ENCODE measurements around the gene PCDHGA8.
"Not testable (repeated sequence)": the region's sequence is repeated elsewhere in the genome, so short reads cannot be mapped to it uniquely, and the experiment has no call there.

PCDHGA8 gene

GRCh38 chr5:141413540-141414069 lies 21.2 kb downstream of the PCDHGA8 start:
- Histone ChIP-seq H3F3A (ENCODE audit: low read depth) (no peaks in the 10 kb centered on the region), H3K79me2 (ENCODE audit: insufficient read depth, low read length) (no peaks in the 10 kb centered on the region), H4K20me1 (ENCODE audit: insufficient read depth, low read length, poor library complexity, severe bottlenecking) (no peaks in the 10 kb centered on the region), H3K9me3 (ENCODE audit: insufficient read depth, low read depth, low read length) (no peaks in the 10 kb centered on the region), H2AFZ (ENCODE audit: low read length) (no peak overlapping the region), H3K4me2 (ENCODE audit: low read depth, low read length, poor library complexity, severe bottlenecking) (no peak overlapping the region), H3K4me3 (ENCODE audit: low read length, poor library complexity, severe bottlenecking) (no peak overlapping the region), H3K9ac (ENCODE audit: low read depth, low read length, poor library complexity, severe bottlenecking) (no peak overlapping the region), H3K27me3 (ENCODE audit: insufficient read depth, low read length, poor library complexity, severe bottlenecking) (no peaks in the 10 kb centered on the region), H3K36me3 (ENCODE audit: insufficient read depth, low read length) (no peaks in the 10 kb centered on the region), H3K4me1 (ENCODE audit: insufficient read depth, low read length, poor library complexity, severe bottlenecking) (no peaks in the 10 kb centered on the region), H3K9me2 (replicated peaks; ENCODE audit: low read depth, low read length) (no peaks in the 10 kb centered on the region)
- TF ChIP-seq EZH2phosphoT487 (IDR thresholded peaks at IDR 0.05; ENCODE audit: borderline replicate concordance) = no peak
- TF ChIP-seq CTCF (conservative IDR thresholded peaks at IDR 0.05; ENCODE audit: low read length) = no peak

GRCh38 chr5:141414548-141415274 lies 22.3 kb downstream of the PCDHGA8 start:
- not testable (repeated sequence) for H3K4me3 ChIP-seq (ENCODE audit: low read length, poor library complexity, severe bottlenecking); H3K4me1 ChIP-seq (ENCODE audit: insufficient read depth, low read length, poor library complexity, severe bottlenecking); H3K9me3 ChIP-seq (ENCODE audit: insufficient read depth, low read depth, low read length); H3K27me3 ChIP-seq (ENCODE audit: insufficient read depth, low read length, poor library complexity, severe bottlenecking); H3K9ac ChIP-seq (ENCODE audit: low read depth, low read length, poor library complexity, severe bottlenecking); H2AFZ ChIP-seq (ENCODE audit: low read length); H3K9me2 ChIP-seq (replicated peaks; ENCODE audit: low read depth, low read length); H3K79me2 ChIP-seq (ENCODE audit: insufficient read depth, low read length); H3K4me2 ChIP-seq (ENCODE audit: low read depth, low read length, poor library complexity, severe bottlenecking); H4K20me1 ChIP-seq (ENCODE audit: insufficient read depth, low read length, poor library complexity, severe bottlenecking); H3K36me3 ChIP-seq (ENCODE audit: insufficient read depth, low read length); H3F3A ChIP-seq (ENCODE audit: low read depth)

GRCh38 chr5:141415275-141415618 lies 22.8 kb downstream of the PCDHGA8 start:
- not testable (repeated sequence) for H4K20me1 ChIP-seq (ENCODE audit: insufficient read depth, low read length, poor library complexity, severe bottlenecking); H3K4me1 ChIP-seq (ENCODE audit: insufficient read depth, low read length, poor library complexity, severe bottlenecking); H3K9ac ChIP-seq (ENCODE audit: low read depth, low read length, poor library complexity, severe bottlenecking); H3K4me3 ChIP-seq (ENCODE audit: low read length, poor library complexity, severe bottlenecking); H3K36me3 ChIP-seq (ENCODE audit: insufficient read depth, low read length); H3K27me3 ChIP-seq (ENCODE audit: insufficient read depth, low read length, poor library complexity, severe bottlenecking); H2AFZ ChIP-seq (ENCODE audit: low read length); H3F3A ChIP-seq (ENCODE audit: low read depth); H3K9me2 ChIP-seq (replicated peaks; ENCODE audit: low read depth, low read length); H3K79me2 ChIP-seq (ENCODE audit: insufficient read depth, low read length); H3K4me2 ChIP-seq (ENCODE audit: low read depth, low read length, poor library complexity, severe bottlenecking); H3K9me3 ChIP-seq (ENCODE audit: insufficient read depth, low read depth, low read length)

GRCh38 chr5:141417494-141418172 lies 25.2 kb downstream of the PCDHGA8 start, which contains the start of gene PCDHGB7:
PCDHGB7 (plus strand) TSS chr5:141417677; CDS start chr5:141417860, 183 bp downstream.
- H3K79me2 ChIP-seq (ENCODE audit: insufficient read depth, low read length); H3K36me3 ChIP-seq (ENCODE audit: insufficient read depth, low read length); H3F3A ChIP-seq (ENCODE audit: low read depth); H3K4me1 ChIP-seq (ENCODE audit: insufficient read depth, low read length, poor library complexity, severe bottlenecking); H3K27me3 ChIP-seq (ENCODE audit: insufficient read depth, low read length, poor library complexity, severe bottlenecking); H3K9ac ChIP-seq (ENCODE audit: low read depth, low read length, poor library complexity, severe bottlenecking); H3K9me2 ChIP-seq (replicated peaks; ENCODE audit: low read depth, low read length); H3K4me2 ChIP-seq (ENCODE audit: low read depth, low read length, poor library complexity, severe bottlenecking); H2AFZ ChIP-seq (ENCODE audit: low read length); H4K20me1 ChIP-seq (ENCODE audit: insufficient read depth, low read length, poor library complexity, severe bottlenecking); H3K9me3 ChIP-seq (ENCODE audit: insufficient read depth, low read depth, low read length): not testable (repeated sequence)
- TF ChIP-seq CTCF (conservative IDR thresholded peaks at IDR 0.05; ENCODE audit: low read length) = peak; percentile 60
- peak within 1 kb of the TSS; percentile 21 for H3K4me3 ChIP-seq (ENCODE audit: low read length, poor library complexity, severe bottlenecking)
